ENCODE measurements around the gene PRKN. TPM values are rescaled to one million over a fixed set of nuclear protein-coding genes. Genes with fewer than 3 reads are reported as not detected.

Gene PRKN
- total RNA-seq, 1 donor, result 6.1 TPM

- Histone ChIP-seq H3K27me3 (ENCODE audit: insufficient read depth, low read length) (no peaks in the 10 kb centered on the region), H3K4me3 (ENCODE audit: low read length) (no peak overlapping the region), H3K9me3 (ENCODE audit: low read depth, low read length) (no peaks in the 10 kb centered on the region), H3K4me1 (ENCODE audit: insufficient read depth, low read length) (no peaks in the 10 kb centered on the region)
Observed at GRCh38 chr6:161996783-161997182, 730.8 kb downstream of the PRKN start.

GRCh38 chr6:161985876-161986423 lies 741.6 kb downstream of the PRKN start:
- Histone ChIP-seq H3K4me3 (ENCODE audit: low read length) (no peak overlapping the region), H3K9me3 (ENCODE audit: low read depth, low read length) (no peaks in the 10 kb centered on the region), H3K4me1 (ENCODE audit: insufficient read depth, low read length) (no peaks in the 10 kb centered on the region), H3K27me3 (ENCODE audit: insufficient read depth, low read length) (no peaks in the 10 kb centered on the region)

GRCh38 chr6:161984713-161985112 lies 742.9 kb downstream of the PRKN start:
- no peaks in the 10 kb centered on the region for H3K9me3 ChIP-seq (ENCODE audit: low read depth, low read length)
- no peaks in the 10 kb centered on the region for H3K27me3 ChIP-seq (ENCODE audit: insufficient read depth, low read length)
- no peak overlapping the region for H3K4me3 ChIP-seq (ENCODE audit: low read length)
- no peaks in the 10 kb centered on the region for H3K4me1 ChIP-seq (ENCODE audit: insufficient read depth, low read length)

- H3K4me1 ChIP-seq (ENCODE audit: insufficient read depth, low read length), result no peaks in the 10 kb centered on the region
- no peaks in the 10 kb centered on the region for H3K27me3 ChIP-seq (ENCODE audit: insufficient read depth, low read length)
- H3K9me3 ChIP-seq (ENCODE audit: low read depth, low read length), result no peaks in the 10 kb centered on the region
- H3K4me3 ChIP-seq (ENCODE audit: low read length), result no peak overlapping the region
Observed at GRCh38 chr6:161976553-161976952, 751.0 kb downstream of the PRKN start.

- Histone ChIP-seq H3K27me3 (ENCODE audit: insufficient read depth, low read length) (no peaks in the 10 kb centered on the region), H3K4me1 (ENCODE audit: insufficient read depth, low read length) (no peaks in the 10 kb centered on the region), H3K9me3 (ENCODE audit: low read depth, low read length) (no peaks in the 10 kb centered on the region), H3K4me3 (ENCODE audit: low read length) (no peak overlapping the region)
Observed at GRCh38 chr6:161973064-161973463, 754.5 kb downstream of the PRKN start.

- Histone ChIP-seq H3K27me3 (ENCODE audit: insufficient read depth, low read length) (no peaks in the 10 kb centered on the region), H3K4me3 (ENCODE audit: low read length) (no peak overlapping the region), H3K9me3 (ENCODE audit: low read depth, low read length) (no peaks in the 10 kb centered on the region), H3K4me1 (ENCODE audit: insufficient read depth, low read length) (no peaks in the 10 kb centered on the region)
Observed at GRCh38 chr6:161971043-161971442, 756.5 kb downstream of the PRKN start.

GRCh38 chr6:161963634-161964234 lies 763.8 kb downstream of the PRKN start:
- Histone ChIP-seq H3K9me3 (ENCODE audit: low read depth, low read length) (no peaks in the 10 kb centered on the region), H3K4me1 (ENCODE audit: insufficient read depth, low read length) (no peaks in the 10 kb centered on the region), H3K4me3 (ENCODE audit: low read length) (no peak overlapping the region), H3K27me3 (ENCODE audit: insufficient read depth, low read length) (no peaks in the 10 kb centered on the region)

- Histone ChIP-seq H3K9me3 (ENCODE audit: low read depth, low read length) (no peaks in the 10 kb centered on the region), H3K4me3 (ENCODE audit: low read length) (no peak overlapping the region), H3K27me3 (ENCODE audit: insufficient read depth, low read length) (no peaks in the 10 kb centered on the region), H3K4me1 (ENCODE audit: insufficient read depth, low read length) (no peaks in the 10 kb centered on the region)
Observed at GRCh38 chr6:161963181-161963580, 764.4 kb downstream of the PRKN start.

- Histone ChIP-seq H3K4me1 (ENCODE audit: insufficient read depth, low read length) (no peaks in the 10 kb centered on the region), H3K27me3 (ENCODE audit: insufficient read depth, low read length) (no peaks in the 10 kb centered on the region), H3K9me3 (ENCODE audit: low read depth, low read length) (no peaks in the 10 kb centered on the region), H3K4me3 (ENCODE audit: low read length) (no peak overlapping the region)
Observed at GRCh38 chr6:161961796-161962195, 765.8 kb downstream of the PRKN start.

GRCh38 chr6:161961046-161961445 lies 766.5 kb downstream of the PRKN start:
- Histone ChIP-seq H3K4me1 (ENCODE audit: insufficient read depth, low read length) (no peaks in the 10 kb centered on the region), H3K9me3 (ENCODE audit: low read depth, low read length) (no peaks in the 10 kb centered on the region), H3K27me3 (ENCODE audit: insufficient read depth, low read length) (no peaks in the 10 kb centered on the region), H3K4me3 (ENCODE audit: low read length) (no peak overlapping the region)

GRCh38 chr6:161959072-161959471 lies 768.5 kb downstream of the PRKN start:
- Histone ChIP-seq H3K9me3 (ENCODE audit: low read depth, low read length) (no peaks in the 10 kb centered on the region), H3K4me3 (ENCODE audit: low read length) (no peak overlapping the region), H3K4me1 (ENCODE audit: insufficient read depth, low read length) (no peaks in the 10 kb centered on the region), H3K27me3 (ENCODE audit: insufficient read depth, low read length) (no peaks in the 10 kb centered on the region)

- H3K27me3 ChIP-seq (ENCODE audit: insufficient read depth, low read length), result no peaks in the 10 kb centered on the region
- H3K9me3 ChIP-seq (ENCODE audit: low read depth, low read length), result no peaks in the 10 kb centered on the region
- no peak overlapping the region for H3K4me3 ChIP-seq (ENCODE audit: low read length)
- H3K4me1 ChIP-seq (ENCODE audit: insufficient read depth, low read length), result no peaks in the 10 kb centered on the region
Observed at GRCh38 chr6:161956082-161956481, 771.5 kb downstream of the PRKN start.

- H3K9me3 ChIP-seq (ENCODE audit: low read depth, low read length), result no peaks in the 10 kb centered on the region
- no peak overlapping the region for H3K4me3 ChIP-seq (ENCODE audit: low read length)
Observed at GRCh38 chr6:161954699-161955276, 772.8 kb downstream of the PRKN start.

GRCh38 chr6:161954077-161954476 lies 773.5 kb downstream of the PRKN start:
- Histone ChIP-seq H3K9me3 (ENCODE audit: low read depth, low read length) (no peaks in the 10 kb centered on the region), H3K27me3 (ENCODE audit: insufficient read depth, low read length) (no peaks in the 10 kb centered on the region), H3K4me1 (ENCODE audit: insufficient read depth, low read length) (no peaks in the 10 kb centered on the region), H3K4me3 (ENCODE audit: low read length) (no peak overlapping the region)

More at GRCh38 chr6:161954699-161955276, 772.8 kb downstream of the PRKN start:
- H3K4me1 ChIP-seq (ENCODE audit: insufficient read depth, low read length), result no peaks in the 10 kb centered on the region
- H3K27me3 ChIP-seq (ENCODE audit: insufficient read depth, low read length), result no peaks in the 10 kb centered on the region

GRCh38 chr6:161951126-161951525 lies 776.4 kb downstream of the PRKN start:
- Histone ChIP-seq H3K4me1 (ENCODE audit: insufficient read depth, low read length) (no peaks in the 10 kb centered on the region), H3K9me3 (ENCODE audit: low read depth, low read length) (no peaks in the 10 kb centered on the region), H3K4me3 (ENCODE audit: low read length) (no peak overlapping the region), H3K27me3 (ENCODE audit: insufficient read depth, low read length) (no peaks in the 10 kb centered on the region)

GRCh38 chr6:161949531-161949930 lies 778.0 kb downstream of the PRKN start:
- H3K4me1 ChIP-seq (ENCODE audit: insufficient read depth, low read length), result no peaks in the 10 kb centered on the region
- no peak overlapping the region for H3K4me3 ChIP-seq (ENCODE audit: low read length)
- H3K27me3 ChIP-seq (ENCODE audit: insufficient read depth, low read length), result no peaks in the 10 kb centered on the region
- no peaks in the 10 kb centered on the region for H3K9me3 ChIP-seq (ENCODE audit: low read depth, low read length)
